Keratinocyte (primary cell): ENCODE data around the gene KIF26A. TPM values are rescaled to one million over a fixed set of nuclear protein-coding genes. Genes with fewer than 3 reads are reported as not detected.
"Not testable (repeated sequence)": the region's sequence is repeated elsewhere in the genome, so short reads cannot be mapped to it uniquely, and the experiment has no call there.

Experiments used
- DNase-seq: peaks from one replicate; pipeline ENCODE4 v3.0.0-alpha.2; 2011; ENCODE audit warnings: low read depth, missing footprints, low spot score
- FAIRE-seq: peaks from 2 replicates; lab custom pipeline; 2011; peaks lifted over from hg19 to GRCh38; lab: Jason Lieb, UNC
- H2AFZ ChIP-seq: 2 replicates; pipeline ENCODE4 v1.6.0; 2012; ENCODE audit warnings: low read length, control low read depth, inconsistent platforms; ENCODE audit not compliant: control insufficient read depth
- H3K27ac ChIP-seq: 2 replicates; pipeline ENCODE4 v1.5.1; 2011; ENCODE audit warnings: low read length; ENCODE audit not compliant: control insufficient read depth, insufficient read depth
- H3K27me3 ChIP-seq: 3 replicates; pipeline ENCODE4 v1.6.0; 2011; ENCODE audit warnings: low read length; ENCODE audit not compliant: control insufficient read depth, insufficient read depth; ENCODE audit errors: extremely low read depth
- H3K36me3 ChIP-seq, 2 experiments: 2 replicates in 1 of 2; 3 replicates in 1 of 2; pipeline ENCODE4 v1.5.1; 2011; ENCODE audit warnings: low read length in 2 of 2, mild to moderate bottlenecking in 1 of 2; ENCODE audit not compliant: control insufficient read depth in 2 of 2, insufficient read depth in 2 of 2; ENCODE audit errors: extremely low read depth in 1 of 2
- H3K4me1 ChIP-seq: 3 replicates; pipeline ENCODE4 v1.5.1; 2011; ENCODE audit warnings: low read length; ENCODE audit not compliant: control insufficient read depth, insufficient read depth; ENCODE audit errors: extremely low read depth
- H3K4me2 ChIP-seq: 3 replicates; pipeline ENCODE4 v1.6.0; 2011; ENCODE audit warnings: low read depth, low read length; ENCODE audit not compliant: control insufficient read depth, insufficient read depth; ENCODE audit errors: extremely low read depth
- H3K4me3 ChIP-seq, 3 experiments: fragments of 200-600 bp in 1 of 3; sonication (generic) in 1 of 3; 2 replicates in 2 of 3; 3 replicates in 1 of 3; pipeline ENCODE4 v1.5.1; 2011 to 2016; ENCODE audit warnings: low read length in 3 of 3, mild to moderate bottlenecking in 3 of 3, control low read depth in 2 of 3, inconsistent platforms in 1 of 3, low read depth in 1 of 3, mixed read lengths in 1 of 3, mixed run types in 1 of 3, moderate library complexity in 1 of 3; ENCODE audit not compliant: control insufficient read depth in 2 of 3, insufficient read depth in 2 of 3; ENCODE audit errors: extremely low read depth in 1 of 3
- H3K79me2 ChIP-seq: 2 replicates; pipeline ENCODE4 v1.6.0; 2012; ENCODE audit warnings: low read length; ENCODE audit not compliant: control insufficient read depth, insufficient read depth
- H3K9ac ChIP-seq: 3 replicates; pipeline ENCODE4 v1.6.0; 2011; ENCODE audit warnings: low read length; ENCODE audit not compliant: control insufficient read depth, insufficient read depth; ENCODE audit errors: extremely low read depth
- H3K9me1 ChIP-seq: 3 replicates; pipeline ENCODE4 v1.6.0; 2011; ENCODE audit warnings: low read length; ENCODE audit not compliant: control insufficient read depth, insufficient read depth; ENCODE audit errors: extremely low read depth
- H3K9me3 ChIP-seq: 2 replicates; pipeline ENCODE4 v1.5.1; 2012; ENCODE audit warnings: low read depth, low read length; ENCODE audit not compliant: control insufficient read depth
- H4K20me1 ChIP-seq: 3 replicates; pipeline ENCODE4 v1.6.0; 2011; ENCODE audit warnings: low read length; ENCODE audit not compliant: control insufficient read depth, insufficient read depth; ENCODE audit errors: extremely low read depth
- CTCF ChIP-seq, 3 experiments: IDR thresholded peaks in 1 of 3; conservative IDR thresholded peaks in 1 of 3; optimal IDR thresholded peaks in 1 of 3; 2 replicates in 2 of 3; 3 replicates in 1 of 3; pipeline versions ENCODE3 to v1.5.1; 2011; ENCODE audit warnings: low read length in 3 of 3, mild to moderate bottlenecking in 3 of 3, moderate library complexity in 2 of 3, control low read depth in 1 of 3, inconsistent platforms in 1 of 3; ENCODE audit not compliant: insufficient read depth in 2 of 3; ENCODE audit errors: extremely low read depth in 1 of 3
- EZH2 ChIP-seq: IDR thresholded peaks from one replicate; pipeline ENCODE4 v1.6.1; 2012; ENCODE audit warnings: inconsistent platforms, mild to moderate bottlenecking, low read length, moderate library complexity
- dilution Hi-C: fragments of 300-500 bp; cut with MboI; formaldehyde crosslinking; loops from one replicate; pipeline ENCODE4 v1.7.0; 2020; ENCODE audit warnings: low sequenced_read_pairs; ENCODE audit not compliant: extremely low pct_ligation_motif_present
- polyA plus RNA-seq, 5 experiments: library from polyadenylated mRNA; depleted of rRNA in 3 of 5; stranded (reverse) in 3 of 5; stranded (forward) in 1 of 5; unstranded in 1 of 5; fragments of >200 nt; gene quantifications; 1 replicate in 1 of 5; 2 replicates in 3 of 5; 3 replicates in 1 of 5; pipeline versions ENCODE4 v1.2.1 to v1.2.3, GENCODE V29; 2011 to 2012; ENCODE audit warnings: missing spikeins in 2 of 5, low read depth in 1 of 5, low replicate concordance in 1 of 5

KIF26A gene
- polyA plus RNA-seq, 1 donor (not counting 4 experiments of a cell fraction or from before 2014, with no cell fraction given) = 0.07 TPM

DNA sequence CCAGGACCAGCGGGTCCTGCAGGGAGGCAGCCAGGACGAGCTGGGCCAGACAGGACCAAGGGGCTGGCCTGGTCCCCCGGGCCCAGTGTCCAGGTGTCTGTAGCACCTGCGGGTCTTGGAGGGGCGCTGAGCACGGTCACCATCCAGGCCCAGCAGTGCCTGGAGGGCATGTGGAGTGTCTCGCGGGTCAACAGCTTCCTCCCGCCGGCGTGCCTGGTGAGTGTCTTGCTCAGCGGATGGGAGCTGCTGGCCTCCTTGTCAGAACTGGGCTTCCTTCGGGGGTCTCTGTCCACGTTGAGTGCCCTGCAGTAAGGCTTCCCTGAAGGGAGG is 13.8 kb downstream of the KIF26A start:
- H3K27ac ChIP-seq = no peak overlapping the region
- no peak overlapping the region for H2AFZ ChIP-seq
- H3K27me3 ChIP-seq = no peaks in the 10 kb centered on the region
- no peaks in the 10 kb centered on the region for H3K79me2 ChIP-seq
- no peaks in the 10 kb centered on the region for H4K20me1 ChIP-seq
- no peaks in the 10 kb centered on the region for H3K9me1 ChIP-seq
- no peak for FAIRE-seq
- no peaks in the 10 kb centered on the region for H3K9me3 ChIP-seq
- no peaks in the 10 kb centered on the region for H3K36me3 ChIP-seq
- H3K4me1 ChIP-seq = no peaks in the 10 kb centered on the region
- DNase-seq = no peak
- H3K9ac ChIP-seq = no peak overlapping the region
- no peak overlapping the region for H3K4me2 ChIP-seq
- TF ChIP-seq CTCF (optimal IDR thresholded peaks at IDR 0.05 in 1 of 3, IDR thresholded peaks at IDR 0.05 in 1 of 3, conservative IDR thresholded peaks at IDR 0.05 in 1 of 3; ENCODE audit: extremely low read depth in 1 of 3, insufficient read depth in 2 of 3, low read length in 3 of 3) (no peak), EZH2 (no peak)
- no peak overlapping the region for H3K4me3 ChIP-seq
- dilution Hi-C loops = no loop called here

DNA sequence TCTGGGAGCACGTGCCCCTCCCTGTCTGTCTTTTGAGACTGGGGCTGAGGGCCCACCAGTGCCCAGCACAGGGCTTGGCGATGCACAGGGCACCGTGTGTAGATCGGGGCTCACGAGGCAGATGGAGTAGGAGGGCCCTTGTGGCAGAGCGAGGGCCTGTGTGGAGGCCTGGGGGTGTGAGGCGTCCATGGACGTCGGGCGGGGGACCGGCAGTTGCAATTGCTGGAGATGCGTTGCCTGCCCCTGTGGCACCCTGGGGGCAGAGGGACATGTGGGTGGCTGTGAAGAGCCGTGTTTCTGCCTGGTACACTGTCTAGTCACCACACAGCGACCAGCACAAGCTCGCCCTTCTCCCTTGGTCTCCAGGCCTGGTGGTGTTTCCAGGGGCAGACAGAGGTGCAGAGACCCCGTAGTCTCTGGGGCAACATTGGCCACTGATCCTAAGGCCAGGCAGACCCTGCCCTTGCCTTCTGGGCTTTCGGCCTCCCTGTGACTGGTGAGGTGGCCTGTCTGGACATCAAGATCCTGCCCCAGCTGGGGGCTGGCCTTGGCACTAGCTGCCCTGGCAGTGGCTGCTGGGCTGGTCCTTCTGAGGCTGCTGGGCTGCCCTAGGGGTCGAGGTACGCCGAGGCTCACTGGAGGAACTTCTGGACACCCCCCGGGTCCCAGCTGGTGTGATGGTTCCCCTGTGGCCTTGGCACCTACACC is 14.5 kb downstream of the KIF26A start:
- Histone ChIP-seq H3K9me1 (no peaks in the 10 kb centered on the region), H3K79me2 (no peaks in the 10 kb centered on the region), H3K27me3 (no peaks in the 10 kb centered on the region), H4K20me1 (no peaks in the 10 kb centered on the region), H3K4me1 (no peaks in the 10 kb centered on the region), H3K4me2 (no peak overlapping the region), H3K4me3 (no peak overlapping the region), H2AFZ (no peak overlapping the region), H3K9me3 (no peaks in the 10 kb centered on the region), H3K36me3 (no peaks in the 10 kb centered on the region), H3K9ac (no peak overlapping the region), H3K27ac (no peak overlapping the region)
- TF ChIP-seq CTCF (optimal IDR thresholded peaks at IDR 0.05 in 1 of 3, IDR thresholded peaks at IDR 0.05 in 1 of 3, conservative IDR thresholded peaks at IDR 0.05 in 1 of 3; ENCODE audit: extremely low read depth in 1 of 3, insufficient read depth in 2 of 3, low read length in 3 of 3) (no peak), EZH2 (no peak)
- dilution Hi-C loops = no loop called here
- FAIRE-seq (no peak), DNase-seq (no peak)

- H3K4me3 ChIP-seq, H3K27ac ChIP-seq, H3K36me3 ChIP-seq, H3K79me2 ChIP-seq, H4K20me1 ChIP-seq, H3K27me3 ChIP-seq, H3K9me3 ChIP-seq, DNase-seq, FAIRE-seq, H3K4me1 ChIP-seq, H3K9ac ChIP-seq, H3K4me2 ChIP-seq, H3K9me1 ChIP-seq, H2AFZ ChIP-seq, dilution Hi-C loops: not testable (repeated sequence)
These were observed 15.0 kb downstream of the KIF26A start for GRCh38 chr14:104153394-104153755.
